KG1 (cell line): ENCODE data around the gene RINL.
"Not testable (repeated sequence)": the region's sequence is repeated elsewhere in the genome, so short reads cannot be mapped to it uniquely, and the experiment has no call there.

Source experiments
- DNase-seq: peaks from one replicate; lab custom pipeline; 2025; lab: John Stamatoyannopoulos, UW

The RINL gene

GRCh38 chr19:38834104-38834490 lies 44.0 kb downstream of the RINL start:
- no peak for DNase-seq

GRCh38 chr19:38833092-38833425 lies 45.0 kb downstream of the RINL start:
- no peak for DNase-seq

GRCh38 chr19:38831142-38831605 lies 46.9 kb downstream of the RINL start:
- no peak for DNase-seq

GRCh38 chr19:38830039-38830733 lies 47.9 kb downstream of the RINL start:
- DNase-seq: no peak

GRCh38 chr19:38829203-38829602 lies 48.9 kb downstream of the RINL start:
- DNase-seq: not testable (repeated sequence)

GRCh38 chr19:38826856-38827551 lies 51.1 kb downstream of the RINL start:
- no peak for DNase-seq

GRCh38 chr19:38825936-38826335 lies 52.1 kb downstream of the RINL start:
- DNase-seq: not testable (repeated sequence)

GRCh38 chr19:38821230-38821825 lies 56.7 kb downstream of the RINL start:
- DNase-seq: not testable (repeated sequence)

GRCh38 chr19:38819231-38819920 lies 58.7 kb downstream of the RINL start:
- no peak for DNase-seq
